ENCODE data around the gene RFX4.

RFX4 gene

DNA sequence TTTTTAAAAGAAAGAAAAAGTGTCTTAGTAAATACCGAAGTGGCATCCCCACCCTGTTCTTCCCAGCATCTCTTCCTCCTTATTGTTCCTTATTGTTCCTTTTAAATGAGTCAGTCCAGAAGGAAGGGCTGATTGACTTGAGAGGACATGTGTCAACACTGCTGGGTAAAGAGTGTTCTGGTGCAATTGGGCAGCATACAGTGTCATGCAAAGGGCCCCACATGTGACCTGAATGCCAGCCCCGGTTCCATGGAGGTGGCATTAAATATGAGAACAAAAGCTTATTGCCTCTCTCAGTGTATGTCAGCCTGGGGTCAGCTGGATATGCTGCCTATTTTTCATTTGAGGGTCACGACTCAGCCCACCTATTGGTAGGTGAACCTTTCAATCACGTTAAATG, 132.8 kb downstream of the RFX4 start:
- Mint-ChIP-seq H3K27ac (no peak overlapping the region), H3K36me3 (ENCODE audit: low read depth) (no peaks in the 10 kb centered on the region), H3K27me3 (ENCODE audit: low read depth) (peaks cover 2% of the 10 kb centered on the region), H3K9me3 (no peaks in the 10 kb centered on the region), H3K4me3 (no peak overlapping the region), H3K4me1 (no peaks in the 10 kb centered on the region)
- TF ChIP-seq, protein P1, sequence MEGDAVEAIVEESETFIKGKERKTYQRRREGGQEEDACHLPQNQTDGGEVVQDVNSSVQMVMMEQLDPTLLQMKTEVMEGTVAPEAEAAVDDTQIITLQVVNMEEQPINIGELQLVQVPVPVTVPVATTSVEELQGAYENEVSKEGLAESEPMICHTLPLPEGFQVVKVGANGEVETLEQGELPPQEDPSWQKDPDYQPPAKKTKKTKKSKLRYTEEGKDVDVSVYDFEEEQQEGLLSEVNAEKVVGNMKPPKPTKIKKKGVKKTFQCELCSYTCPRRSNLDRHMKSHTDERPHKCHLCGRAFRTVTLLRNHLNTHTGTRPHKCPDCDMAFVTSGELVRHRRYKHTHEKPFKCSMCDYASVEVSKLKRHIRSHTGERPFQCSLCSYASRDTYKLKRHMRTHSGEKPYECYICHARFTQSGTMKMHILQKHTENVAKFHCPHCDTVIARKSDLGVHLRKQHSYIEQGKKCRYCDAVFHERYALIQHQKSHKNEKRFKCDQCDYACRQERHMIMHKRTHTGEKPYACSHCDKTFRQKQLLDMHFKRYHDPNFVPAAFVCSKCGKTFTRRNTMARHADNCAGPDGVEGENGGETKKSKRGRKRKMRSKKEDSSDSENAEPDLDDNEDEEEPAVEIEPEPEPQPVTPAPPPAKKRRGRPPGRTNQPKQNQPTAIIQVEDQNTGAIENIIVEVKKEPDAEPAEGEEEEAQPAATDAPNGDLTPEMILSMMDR (IDR thresholded peaks at IDR 0.05; ENCODE audit: unreplicated experiment in 3 of 3): no peak

DNA sequence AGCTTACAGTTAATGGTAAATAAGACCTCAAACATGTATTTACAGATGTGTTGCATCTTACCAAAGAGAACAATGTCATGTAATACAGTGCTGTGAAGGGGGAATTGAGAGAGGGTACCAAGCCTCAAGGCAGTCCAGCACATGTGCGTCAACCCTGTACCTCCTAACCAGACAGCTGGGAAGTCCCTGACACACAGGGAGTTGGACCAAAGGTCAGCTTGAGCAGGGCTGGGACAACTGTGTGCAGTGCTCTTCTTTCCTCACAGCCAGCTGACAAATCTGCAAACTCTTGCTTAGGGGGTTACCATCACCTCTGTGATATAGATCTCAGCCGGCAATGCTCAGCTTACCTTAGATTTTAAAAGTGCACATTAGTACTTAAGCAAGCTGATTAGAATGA, 134.9 kb downstream of the RFX4 start:
- TF ChIP-seq, protein P1 (IDR thresholded peaks at IDR 0.05; ENCODE audit: unreplicated experiment in 3 of 3): no peak
- H3K27me3 Mint-ChIP-seq (ENCODE audit: low read depth): no peaks in the 10 kb centered on the region
- H3K4me3 Mint-ChIP-seq: no peak overlapping the region
- no peak overlapping the region for H3K27ac Mint-ChIP-seq
- H3K4me1 Mint-ChIP-seq: no peaks in the 10 kb centered on the region
- no peaks in the 10 kb centered on the region for H3K9me3 Mint-ChIP-seq
- H3K36me3 Mint-ChIP-seq (ENCODE audit: low read depth): no peaks in the 10 kb centered on the region

DNA sequence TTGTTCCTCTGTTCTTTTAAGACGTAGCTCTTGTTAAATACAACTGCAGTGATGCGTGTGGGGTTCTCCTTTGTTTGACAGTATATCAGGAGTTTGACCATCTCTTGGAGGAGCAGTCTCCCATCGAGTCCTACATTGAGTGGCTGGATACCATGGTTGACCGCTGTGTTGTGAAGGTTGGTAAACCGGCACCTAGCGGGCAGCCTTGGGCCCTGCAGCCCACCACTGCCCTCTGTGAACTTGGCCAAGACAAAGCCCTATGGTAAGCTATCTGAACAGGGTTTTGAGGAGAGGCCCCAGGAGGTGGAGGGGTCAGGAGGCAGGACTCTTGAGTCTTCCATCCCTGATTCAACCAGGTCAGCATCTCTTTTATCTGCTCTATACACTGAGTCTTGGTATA, 137.1 kb downstream of the RFX4 start:
- TF ChIP-seq, protein P1 (IDR thresholded peaks at IDR 0.05; ENCODE audit: unreplicated experiment in 3 of 3): no peak
- no peak overlapping the region for H3K4me3 Mint-ChIP-seq
- H3K27me3 Mint-ChIP-seq (ENCODE audit: low read depth): no peaks in the 10 kb centered on the region
- no peaks in the 10 kb centered on the region for H3K9me3 Mint-ChIP-seq
- no peak overlapping the region for H3K27ac Mint-ChIP-seq
- H3K4me1 Mint-ChIP-seq: peaks cover 6% of the 10 kb centered on the region
- no peaks in the 10 kb centered on the region for H3K36me3 Mint-ChIP-seq (ENCODE audit: low read depth)

DNA sequence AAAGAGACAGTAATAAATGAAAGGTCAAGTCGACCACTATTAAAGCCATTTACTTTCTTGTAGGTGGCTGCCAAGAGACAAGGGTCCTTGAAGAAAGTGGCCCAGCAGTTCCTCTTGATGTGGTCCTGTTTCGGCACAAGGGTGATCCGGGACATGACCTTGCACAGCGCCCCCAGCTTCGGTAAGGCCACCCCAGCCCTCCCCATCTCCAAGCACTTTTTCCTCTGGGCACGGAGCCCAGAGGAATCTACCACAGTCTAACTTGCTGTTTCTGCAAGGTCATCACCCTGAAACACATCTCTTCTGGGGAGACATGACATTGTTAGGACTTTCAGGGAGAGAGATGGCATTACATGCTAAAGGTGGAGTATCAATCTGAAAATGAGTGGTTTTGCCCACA, 137.9 kb downstream of the RFX4 start:
- peaks cover 6% of the 10 kb centered on the region for H3K4me1 Mint-ChIP-seq
- no peak overlapping the region for H3K27ac Mint-ChIP-seq
- H3K27me3 Mint-ChIP-seq (ENCODE audit: low read depth): no peaks in the 10 kb centered on the region
- TF ChIP-seq, protein P1 (IDR thresholded peaks at IDR 0.05; ENCODE audit: unreplicated experiment in 3 of 3): no peak
- H3K9me3 Mint-ChIP-seq: no peaks in the 10 kb centered on the region
- H3K36me3 Mint-ChIP-seq (ENCODE audit: low read depth): no peaks in the 10 kb centered on the region
- no peak overlapping the region for H3K4me3 Mint-ChIP-seq

DNA sequence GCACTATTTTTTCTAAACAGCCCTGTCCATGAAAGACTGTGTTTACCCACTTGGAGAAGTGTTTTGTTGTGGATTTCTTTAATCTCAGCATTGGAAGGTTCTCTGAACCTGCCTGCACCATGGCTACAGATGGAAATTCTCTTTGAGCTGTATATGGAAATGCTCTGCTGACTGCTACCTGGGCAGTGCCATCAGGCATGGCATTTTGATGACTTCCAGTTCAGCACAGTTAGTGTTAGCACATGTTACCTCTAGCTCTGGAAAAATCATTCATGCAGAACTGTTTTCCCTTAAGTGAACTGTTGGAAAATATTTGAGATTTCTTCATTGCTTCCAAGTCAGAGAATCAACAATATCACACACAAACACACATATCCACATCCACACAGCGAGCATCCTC, 139.1 kb downstream of the RFX4 start:
- H3K4me3 Mint-ChIP-seq: no peak overlapping the region
- peaks cover 6% of the 10 kb centered on the region for H3K4me1 Mint-ChIP-seq
- H3K36me3 Mint-ChIP-seq (ENCODE audit: low read depth): no peaks in the 10 kb centered on the region
- H3K27ac Mint-ChIP-seq: no peak overlapping the region
- TF ChIP-seq, protein P1 (IDR thresholded peaks at IDR 0.05; ENCODE audit: unreplicated experiment in 3 of 3): no peak
- H3K9me3 Mint-ChIP-seq: no peaks in the 10 kb centered on the region
- H3K27me3 Mint-ChIP-seq (ENCODE audit: low read depth): no peaks in the 10 kb centered on the region

DNA sequence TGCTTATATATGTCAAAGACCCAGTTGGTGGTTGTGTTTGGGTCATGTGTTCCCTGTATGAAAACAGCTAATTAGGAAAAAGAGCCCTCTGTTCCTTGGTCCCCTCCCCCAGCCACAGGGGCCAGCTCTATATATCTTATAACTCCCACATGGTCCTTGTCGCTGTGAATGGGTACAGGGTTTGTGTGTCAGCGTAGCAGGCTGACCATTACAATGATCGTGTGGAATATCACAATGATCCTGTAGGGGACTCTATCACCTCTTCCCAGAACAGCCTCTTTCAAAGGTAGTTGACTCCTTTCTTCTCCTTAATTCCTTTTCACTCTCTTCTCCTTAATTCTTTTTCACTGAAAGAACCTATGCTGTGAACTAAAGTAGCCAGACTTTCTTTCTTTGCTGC, 140.0 kb downstream of the RFX4 start:
- Mint-ChIP-seq H3K27ac (no peak overlapping the region), H3K36me3 (ENCODE audit: low read depth) (no peaks in the 10 kb centered on the region), H3K27me3 (ENCODE audit: low read depth) (no peaks in the 10 kb centered on the region), H3K9me3 (no peaks in the 10 kb centered on the region), H3K4me3 (no peak overlapping the region), H3K4me1 (peaks cover 6% of the 10 kb centered on the region)
- TF ChIP-seq, protein P1 (IDR thresholded peaks at IDR 0.05; ENCODE audit: unreplicated experiment in 3 of 3): peak in 1 of 3 experiments; percentile 5
